Subcutaneous abdominal adipose tissue (tissue), 5 donors: Measurements from ENCODE around the gene OR13J1.

ENCODE experiments used
- H3K27ac ChIP-seq: one replicate; pipeline ENCODE4 v1.7.0; 2013; ENCODE audit warnings: low read depth, mild to moderate bottlenecking, inconsistent platforms, low read length, moderate library complexity
- H3K27me3 ChIP-seq, 5 donors: one replicate each; pipeline ENCODE4 v1.7.0; 2013; ENCODE audit warnings: low read length in 5 of 5, inconsistent platforms in 1 of 5; ENCODE audit not compliant: control insufficient read depth in 5 of 5, insufficient read depth in 4 of 5
- H3K36me3 ChIP-seq, 5 donors: one replicate each; pipeline ENCODE4 v1.7.0; 2013; ENCODE audit warnings: low read length in 5 of 5; ENCODE audit not compliant: control insufficient read depth in 5 of 5, insufficient read depth in 5 of 5
- H3K4me1 ChIP-seq, 5 donors: one replicate each; pipeline ENCODE4 v1.7.0; 2013; ENCODE audit warnings: low read length in 5 of 5, mild to moderate bottlenecking in 3 of 5, moderate library complexity in 1 of 5; ENCODE audit not compliant: control insufficient read depth in 5 of 5, insufficient read depth in 5 of 5
- H3K4me3 ChIP-seq, 5 donors: one replicate each; pipeline ENCODE4 v1.7.0; 2013; ENCODE audit warnings: low read length in 5 of 5, low read depth in 1 of 5
- H3K9ac ChIP-seq, 5 donors: one replicate each; pipeline ENCODE4 v1.7.0; 2013; ENCODE audit warnings: low read length in 5 of 5, mild to moderate bottlenecking in 4 of 5, moderate library complexity in 3 of 5
- H3K9me3 ChIP-seq, 5 donors: one replicate each; pipeline ENCODE4 v1.7.0; 2013; ENCODE audit warnings: low read length in 5 of 5; ENCODE audit not compliant: control insufficient read depth in 5 of 5
- donor health status: healthy.
- donor health status: healthy.
- donor health status: healthy.
- donor health status: healthy.
- donor health status: healthy.

OR13J1 gene

GRCh38 chr9:35910613-35911359 is 40.6 kb upstream of the OR13J1 start:
- H3K27me3 ChIP-seq: peaks cover 0 to 3% (median 0%) of the 10 kb centered on the region in 5 donors
- H3K9ac ChIP-seq: peak overlapping the region in 3 of 5 donors; percentile 56 to 78 (median 62)
- no peaks in the 10 kb centered on the region for H3K9me3 ChIP-seq
- peak overlapping the region in 4 of 5 donors; percentile 57 to 75 (median 68) for H3K4me3 ChIP-seq
- H3K36me3 ChIP-seq: no peaks in the 10 kb centered on the region
- peak overlapping the region; percentile 99 for H3K27ac ChIP-seq
- peaks cover 32 to 89% (median 68%) of the 10 kb centered on the region in 5 donors for H3K4me1 ChIP-seq

GRCh38 chr9:35909687-35910612 is 39.7 kb upstream of the OR13J1 start:
- H3K4me1 ChIP-seq: peaks cover 38 to 89% (median 77%) of the 10 kb centered on the region in 5 donors
- H3K36me3 ChIP-seq: no peaks in the 10 kb centered on the region
- peak overlapping the region in 3 of 5 donors; percentile 56 to 78 (median 63) for H3K9ac ChIP-seq
- H3K27me3 ChIP-seq: peaks cover 0 to 3% (median 0%) of the 10 kb centered on the region in 5 donors
- H3K4me3 ChIP-seq: peak overlapping the region; percentile 33 to 75 (median 67)
- H3K27ac ChIP-seq: peak overlapping the region; percentile 99
- H3K9me3 ChIP-seq: no peaks in the 10 kb centered on the region

GRCh38 chr9:35909274-35909673 is 39.1 kb upstream of the OR13J1 start, which contains the start of gene SPAAR:
SPAAR (plus strand) TSS chr9:35909490; CDS start chr9:35910464, 974 bp downstream.
- peaks cover 0 to 3% (median 0%) of the 10 kb centered on the region in 5 donors for H3K27me3 ChIP-seq
- no peaks in the 10 kb centered on the region for H3K9me3 ChIP-seq
- peak within 1 kb of the TSS; percentile 99 for H3K27ac ChIP-seq
- H3K9ac ChIP-seq: peak within 1 kb of the TSS; percentile 21 to 95 (median 63)
- H3K4me1 ChIP-seq: peaks cover 39 to 89% (median 81%) of the 10 kb centered on the region in 5 donors
- peak within 1 kb of the TSS; percentile 33 to 77 (median 70) for H3K4me3 ChIP-seq
- H3K36me3 ChIP-seq: no peaks in the 10 kb centered on the region

- H3K27ac ChIP-seq: peak overlapping the region; percentile 99
- H3K4me1 ChIP-seq: peaks cover 41 to 93% (median 83%) of the 10 kb centered on the region in 5 donors
- peak overlapping the region; percentile 17 to 77 (median 70) for H3K4me3 ChIP-seq
Measured at GRCh38 chr9:35908504-35909125, 38.4 kb upstream of the OR13J1 start.

GRCh38 chr9:35907711-35908503 is 37.7 kb upstream of the OR13J1 start:
- Histone ChIP-seq H3K36me3 (no peaks in the 10 kb centered on the region), H3K27me3 (peaks cover 0 to 3% (median 0%) of the 10 kb centered on the region in 5 donors), H3K9ac (peak overlapping the region; percentile 73 to 95 (median 80)), H3K4me3 (peak overlapping the region; percentile 59 to 77 (median 70)), H3K27ac (peak overlapping the region; percentile 99), H3K4me1 (peaks cover 41 to 96% (median 86%) of the 10 kb centered on the region in 5 donors), H3K9me3 (no peaks in the 10 kb centered on the region)

More at GRCh38 chr9:35908504-35909125, 38.4 kb upstream of the OR13J1 start:
- Histone ChIP-seq H3K9me3 (no peaks in the 10 kb centered on the region), H3K9ac (peak overlapping the region; percentile 21 to 95 (median 63)), H3K27me3 (peaks cover 0 to 3% (median 0%) of the 10 kb centered on the region in 5 donors), H3K36me3 (no peaks in the 10 kb centered on the region)

- peaks cover 0 to 3% (median 0%) of the 10 kb centered on the region in 5 donors for H3K27me3 ChIP-seq
- peak overlapping the region; percentile 59 to 77 (median 70) for H3K4me3 ChIP-seq
- no peaks in the 10 kb centered on the region for H3K9me3 ChIP-seq
- peak overlapping the region; percentile 73 to 95 (median 77) for H3K9ac ChIP-seq
- no peaks in the 10 kb centered on the region for H3K36me3 ChIP-seq
- peak overlapping the region; percentile 99 for H3K27ac ChIP-seq
- H3K4me1 ChIP-seq: peaks cover 41 to 89% (median 83%) of the 10 kb centered on the region in 5 donors
Measured at GRCh38 chr9:35906923-35907699, 36.9 kb upstream of the OR13J1 start.

GRCh38 chr9:35905912-35906679 is 35.9 kb upstream of the OR13J1 start, which contains the start of gene HRCT1:
HRCT1 (plus strand) TSS chr9:35906202; CDS start chr9:35906288, 86 bp downstream.
- H3K9me3 ChIP-seq: no peaks in the 10 kb centered on the region
- peak within 1 kb of the TSS; percentile 73 to 95 (median 77) for H3K9ac ChIP-seq
- peak within 1 kb of the TSS; percentile 64 to 77 (median 70) for H3K4me3 ChIP-seq
- H3K36me3 ChIP-seq: no peaks in the 10 kb centered on the region
- peak within 1 kb of the TSS; percentile 99 for H3K27ac ChIP-seq
- H3K4me1 ChIP-seq: peaks cover 41 to 79% (median 75%) of the 10 kb centered on the region in 5 donors
- peaks cover 0 to 3% (median 0%) of the 10 kb centered on the region in 5 donors for H3K27me3 ChIP-seq
